Measurements from ENCODE around the gene PGA3. TPM values are rescaled to one million over a fixed set of nuclear protein-coding genes. Genes with fewer than 3 reads are reported as not detected.
"Not testable (repeated sequence)": the region's sequence is repeated elsewhere in the genome, so short reads cannot be mapped to it uniquely, and the experiment has no call there.

The PGA3 gene
- total RNA-seq, result not detected

- H3K36me3 Mint-ChIP-seq; H3K9me3 Mint-ChIP-seq (ENCODE audit: low read depth); H3K27ac Mint-ChIP-seq; DNase-seq; H3K4me3 Mint-ChIP-seq; ATAC-seq; CTCF ChIA-PET; H3K4me1 Mint-ChIP-seq: not testable (repeated sequence)
- peaks cover 27% of the 10 kb centered on the region for H3K27me3 Mint-ChIP-seq
Measured at GRCh38 chr11:61202950-61203746, at the start of gene PGA3. Gene PGA3, plus strand, starts transcription at chr11:61203515. Its CDS starts 50 bp downstream, at chr11:61203565.

GRCh38 chr11:61153593-61154095, 49.7 kb upstream of the PGA3 start:
- peaks cover 6% of the 10 kb centered on the region for H3K4me1 Mint-ChIP-seq
- no peaks in the 10 kb centered on the region for H3K27me3 Mint-ChIP-seq
- ATAC-seq, result no peak
- no peak for DNase-seq
- peaks cover 28% of the 10 kb centered on the region for H3K36me3 Mint-ChIP-seq
- CTCF ChIA-PET, result interaction anchor here (1.4 kb wide), 1 partner anchor 34 kb away, joined by 3 read pairs; no protein-coding TSS in a partner anchor
- H3K4me3 Mint-ChIP-seq, result no peak overlapping the region
- H3K27ac Mint-ChIP-seq, result no peak overlapping the region
- peaks cover 13% of the 10 kb centered on the region for H3K9me3 Mint-ChIP-seq (ENCODE audit: low read depth)

- CTCF ChIA-PET, result interaction anchor here (0.9 to 1.4 kb wide), 2 partner anchors 25 to 33 kb away, joined by 3 read pairs; no protein-coding TSS in a partner anchor
Measured at GRCh38 chr11:61154528-61154927, 48.8 kb upstream of the PGA3 start.

GRCh38 chr11:61155312-61155711, 48.0 kb upstream of the PGA3 start:
- H3K27ac Mint-ChIP-seq, result no peak overlapping the region
- DNase-seq, result no peak
- peaks cover 19% of the 10 kb centered on the region for H3K4me1 Mint-ChIP-seq
- peaks cover 13% of the 10 kb centered on the region for H3K9me3 Mint-ChIP-seq (ENCODE audit: low read depth)
- no peak overlapping the region for H3K4me3 Mint-ChIP-seq
- peaks cover 28% of the 10 kb centered on the region for H3K36me3 Mint-ChIP-seq
- CTCF ChIA-PET, result no interaction called here
- no peak for ATAC-seq
- no peaks in the 10 kb centered on the region for H3K27me3 Mint-ChIP-seq

More at GRCh38 chr11:61154528-61154927, 48.8 kb upstream of the PGA3 start:
- peaks cover 13% of the 10 kb centered on the region for H3K9me3 Mint-ChIP-seq (ENCODE audit: low read depth)
- no peaks in the 10 kb centered on the region for H3K27me3 Mint-ChIP-seq
- ATAC-seq (no peak), DNase-seq (no peak)
- H3K4me1 Mint-ChIP-seq, result peaks cover 13% of the 10 kb centered on the region
- no peak overlapping the region for H3K4me3 Mint-ChIP-seq
- no peak overlapping the region for H3K27ac Mint-ChIP-seq
- peaks cover 28% of the 10 kb centered on the region for H3K36me3 Mint-ChIP-seq

GRCh38 chr11:61155741-61156140, 47.6 kb upstream of the PGA3 start:
- no peaks in the 10 kb centered on the region for H3K27me3 Mint-ChIP-seq
- H3K4me3 Mint-ChIP-seq, result no peak overlapping the region
- CTCF ChIA-PET, result no interaction called here
- peaks cover 13% of the 10 kb centered on the region for H3K9me3 Mint-ChIP-seq (ENCODE audit: low read depth)
- DNase-seq (no peak), ATAC-seq (no peak)
- peaks cover 28% of the 10 kb centered on the region for H3K36me3 Mint-ChIP-seq
- no peak overlapping the region for H3K27ac Mint-ChIP-seq
- peaks cover 24% of the 10 kb centered on the region for H3K4me1 Mint-ChIP-seq

- CTCF ChIA-PET, result interaction anchor here (0.8 to 3.4 kb wide), 4 partner anchors 28 to 242 kb away, joined by 3 to 14 read pairs (median 8); no protein-coding TSS in a partner anchor
- H3K27me3 Mint-ChIP-seq, result no peaks in the 10 kb centered on the region
- no peak for ATAC-seq
- H3K4me3 Mint-ChIP-seq, result no peak overlapping the region
- H3K4me1 Mint-ChIP-seq, result peaks cover 36% of the 10 kb centered on the region
- H3K27ac Mint-ChIP-seq, result no peak overlapping the region
- DNase-seq, result no peak
- H3K9me3 Mint-ChIP-seq (ENCODE audit: low read depth), result peaks cover 13% of the 10 kb centered on the region
- H3K36me3 Mint-ChIP-seq, result peaks cover 28% of the 10 kb centered on the region
Measured at GRCh38 chr11:61157743-61158142, 45.6 kb upstream of the PGA3 start.

GRCh38 chr11:61158691-61159381, 44.5 kb upstream of the PGA3 start:
- H3K4me1 Mint-ChIP-seq, result peaks cover 41% of the 10 kb centered on the region
- peaks cover 13% of the 10 kb centered on the region for H3K9me3 Mint-ChIP-seq (ENCODE audit: low read depth)
- no peak overlapping the region for H3K27ac Mint-ChIP-seq
- DNase-seq (no peak), ATAC-seq (no peak)
- no peak overlapping the region for H3K4me3 Mint-ChIP-seq
- CTCF ChIA-PET, result interaction anchor here (0.6 to 3.4 kb wide), 7 partner anchors 29 to 243 kb away, joined by 3 to 14 read pairs (median 4); partner anchors contain the start of gene CD6
- H3K27me3 Mint-ChIP-seq, result no peaks in the 10 kb centered on the region
- peaks cover 28% of the 10 kb centered on the region for H3K36me3 Mint-ChIP-seq

GRCh38 chr11:61160487-61161189, 42.7 kb upstream of the PGA3 start:
- peaks cover 4% of the 10 kb centered on the region for H3K9me3 Mint-ChIP-seq (ENCODE audit: low read depth)
- peak overlapping the region; percentile 84 for H3K27ac Mint-ChIP-seq
- H3K36me3 Mint-ChIP-seq, result peaks cover 10% of the 10 kb centered on the region
- CTCF ChIA-PET, result interaction anchor here (1.3 to 3.4 kb wide), 4 partner anchors 27 to 189 kb away, joined by 3 to 14 read pairs (median 4); partner anchors contain the start of gene CD6
- H3K4me3 Mint-ChIP-seq, result peak overlapping the region; percentile 84
- DNase-seq (no peak), ATAC-seq (no peak)
- peaks cover 54% of the 10 kb centered on the region for H3K4me1 Mint-ChIP-seq
- no peaks in the 10 kb centered on the region for H3K27me3 Mint-ChIP-seq

- H3K27me3 Mint-ChIP-seq, result no peaks in the 10 kb centered on the region
- no peaks in the 10 kb centered on the region for H3K9me3 Mint-ChIP-seq (ENCODE audit: low read depth)
- peaks cover 53% of the 10 kb centered on the region for H3K4me1 Mint-ChIP-seq
- peaks cover 4% of the 10 kb centered on the region for H3K36me3 Mint-ChIP-seq
- ATAC-seq (peak; percentile 87), DNase-seq (peak; percentile 92)
- H3K4me3 Mint-ChIP-seq, result peak within 1 kb of the TSS; percentile 84
- CTCF ChIA-PET, result interaction anchor here (0.9 to 1.7 kb wide), 5 partner anchors 26 to 192 kb away, joined by 3 to 4 read pairs (median 3); no protein-coding TSS in a partner anchor
- H3K27ac Mint-ChIP-seq, result peak within 1 kb of the TSS; percentile 95
Measured at GRCh38 chr11:61161190-61162091, 41.9 kb upstream of the PGA3 start, which contains the start of gene VPS37C. Gene VPS37C, minus strand, starts transcription at chr11:61161426. Its CDS starts 22,597 bp downstream, at chr11:61138829.

GRCh38 chr11:61162092-61162941, 41.0 kb upstream of the PGA3 start:
- no peak for ATAC-seq
- DNase-seq, result no peak
- H3K27ac Mint-ChIP-seq, result peak overlapping the region; percentile 95
- H3K9me3 Mint-ChIP-seq (ENCODE audit: low read depth), result no peaks in the 10 kb centered on the region
- H3K27me3 Mint-ChIP-seq, result no peaks in the 10 kb centered on the region
- CTCF ChIA-PET, result interaction anchor here (0.9 to 1.3 kb wide), 4 partner anchors 25 to 192 kb away, joined by 3 to 6 read pairs (median 4); no protein-coding TSS in a partner anchor
- peaks cover 54% of the 10 kb centered on the region for H3K4me1 Mint-ChIP-seq
- peak overlapping the region; percentile 84 for H3K4me3 Mint-ChIP-seq
- peaks cover 1% of the 10 kb centered on the region for H3K36me3 Mint-ChIP-seq

- Mint-ChIP-seq H3K27me3 (no peaks in the 10 kb centered on the region), H3K4me3 (no peak overlapping the region), H3K36me3 (no peaks in the 10 kb centered on the region), H3K4me1 (peaks cover 60% of the 10 kb centered on the region), H3K27ac (no peak overlapping the region), H3K9me3 (ENCODE audit: low read depth) (no peaks in the 10 kb centered on the region)
- CTCF ChIA-PET, result interaction anchor here (1.3 kb wide), 1 partner anchor 24 kb away, joined by 6 read pairs; no protein-coding TSS in a partner anchor
- DNase-seq (no peak), ATAC-seq (no peak)
Measured at GRCh38 chr11:61163021-61163420, 40.3 kb upstream of the PGA3 start.
